B cell (primary cell): ENCODE measurements around the gene ULK1. TPM values are rescaled to one million over a fixed set of nuclear protein-coding genes. Genes with fewer than 3 reads are reported as not detected.
"Not testable (repeated sequence)": the region's sequence is repeated elsewhere in the genome, so short reads cannot be mapped to it uniquely, and the experiment has no call there.

Source experiments
- ATAC-seq: fragments of 200-7000 bp; cut with Tn5 transposase; one replicate; pipeline ENCODE4 v1.10.0; 2021; ENCODE audit warnings: low read depth, mild to moderate bottlenecking, moderate number of reproducible peaks, moderate library complexity
- CTCF ChIA-PET: fragments of 350-600 bp; sonication (Branson Sonifier 250); formaldehyde crosslinking; loops from one replicate; lab custom pipeline; 2021; ENCODE audit warnings: antibody characterized with exemption, inconsistent platforms; lab: Charles Lee
- POLR2A ChIA-PET: fragments of 350-600 bp; sonication (Branson Sonifier 250); formaldehyde crosslinking; loops from one replicate; lab custom pipeline; 2021; ENCODE audit warnings: antibody characterized with exemption; lab: Charles Lee
- DNase-seq: peaks from one replicate; pipeline ENCODE4 v3.0.0; 2013
- H2AFZ ChIP-seq: 2 replicates; pipeline ENCODE4 v1.6.1; 2012; ENCODE audit warnings: mild to moderate bottlenecking, low read depth, low read length; ENCODE audit not compliant: insufficient read depth, poor library complexity, severe bottlenecking
- H3K27ac ChIP-seq, 2 donors: 1 replicate in 1 of 2; 2 replicates in 1 of 2; pipeline ENCODE4 v1.5.1; 2012 to 2013; ENCODE audit warnings: low read length in 2 of 2, mild to moderate bottlenecking in 2 of 2, moderate library complexity in 1 of 2
- H3K27me3 ChIP-seq, 4 experiments: fragments of 200-600 bp in 1 of 4; sonication (generic) in 1 of 4; replicated peaks in 1 of 4; 1 replicate in 2 of 4; 2 replicates in 2 of 4; pipeline versions ENCODE4 v1.6.1 to v1.7.0; 2013 to 2016; ENCODE audit warnings: low read length in 3 of 4, mild to moderate bottlenecking in 2 of 4, mixed read lengths in 1 of 4, moderate library complexity in 1 of 4; ENCODE audit not compliant: insufficient read depth in 4 of 4, control insufficient read depth in 3 of 4; ENCODE audit errors: control extremely low read depth in 1 of 4
- H3K36me3 ChIP-seq, 2 experiments: replicated peaks in 1 of 2; 1 replicate in 1 of 2; 2 replicates in 1 of 2; pipeline versions ENCODE4 v1.6.1 to v1.7.1; 2013; ENCODE audit warnings: low read length in 1 of 2; ENCODE audit not compliant: insufficient read depth in 2 of 2, control insufficient read depth in 1 of 2; ENCODE audit errors: control extremely low read depth in 1 of 2, extremely low read depth in 1 of 2
- H3K4me1 ChIP-seq, 2 donors: fragments of 200-600 bp in 1 of 2; sonication (generic) in 1 of 2; 1 replicate in 1 of 2; 2 replicates in 1 of 2; pipeline versions ENCODE4 v1.5.1 to v1.6.1; 2013 to 2017; ENCODE audit warnings: low read length in 2 of 2; ENCODE audit not compliant: control insufficient read depth in 2 of 2, insufficient read depth in 2 of 2
- H3K4me2 ChIP-seq: replicated peaks from 2 replicates; pipeline ENCODE3; 2012; ENCODE audit warnings: mild to moderate bottlenecking, low read depth, low read length; ENCODE audit not compliant: poor library complexity, severe bottlenecking
- H3K4me3 ChIP-seq, 5 experiments: fragments of 200-600 bp in 1 of 5; sonication (generic) in 1 of 5; 1 replicate in 3 of 5; 2 replicates in 2 of 5; pipeline versions ENCODE4 v1.5.1 to v1.7.0; 2011 to 2016; ENCODE audit warnings: low read length in 4 of 5, mild to moderate bottlenecking in 4 of 5, low read depth in 2 of 5, control low read depth in 1 of 5, moderate library complexity in 1 of 5; ENCODE audit not compliant: insufficient read depth in 1 of 5; ENCODE audit errors: control extremely low read depth in 1 of 5, extremely low read depth in 1 of 5
- H3K79me2 ChIP-seq: fragments of 200-600 bp; sonication (generic); one replicate; pipeline ENCODE4 v1.6.0; 2016; ENCODE audit warnings: low read length; ENCODE audit not compliant: control insufficient read depth, insufficient read depth
- H3K9ac ChIP-seq: fragments of 200-600 bp; sonication (generic); 2 replicates; pipeline ENCODE4 v1.6.1; 2017; ENCODE audit warnings: mild to moderate bottlenecking, low read length, moderate library complexity
- H3K9me3 ChIP-seq, 3 donors: one replicate each; pipeline versions ENCODE4 v1.6.1 to v1.7.1; 2013; ENCODE audit warnings: low read length in 2 of 3; ENCODE audit not compliant: control insufficient read depth in 2 of 3, insufficient read depth in 1 of 3; ENCODE audit errors: control extremely low read depth in 1 of 3
- H4K20me1 ChIP-seq: 2 replicates; pipeline ENCODE4 v1.6.0; 2012; ENCODE audit warnings: mild to moderate bottlenecking, low read length; ENCODE audit not compliant: insufficient read depth, control insufficient read depth, poor library complexity, severe bottlenecking
- H3K27ac Mint-ChIP-seq: one replicate; pipeline ENCODE4 v1.8.0; 2021; ENCODE audit warnings: mixed read lengths
- H3K27me3 Mint-ChIP-seq: one replicate; pipeline ENCODE4 v1.8.0; 2021; ENCODE audit warnings: mixed read lengths
- H3K4me1 Mint-ChIP-seq: one replicate; pipeline ENCODE4 v1.8.0; 2021; ENCODE audit warnings: mixed read lengths
- H3K4me3 Mint-ChIP-seq: one replicate; pipeline ENCODE4 v1.8.0; 2021; ENCODE audit warnings: mixed read lengths
- H3K9me3 Mint-ChIP-seq: one replicate; pipeline ENCODE4 v1.8.0; 2022; ENCODE audit warnings: mixed read lengths; ENCODE audit not compliant: insufficient read depth
- EZH2 ChIP-seq: IDR thresholded peaks from 2 replicates; pipeline ENCODE4 v1.6.1; 2012; ENCODE audit warnings: borderline replicate concordance, low read depth, mild to moderate bottlenecking, moderate library complexity, low read length; ENCODE audit not compliant: insufficient read depth, poor library complexity, severe bottlenecking
- WGBS: methylation state at CpG from one replicate; pipeline ENCODE4 v1.1.5; 2013; ENCODE audit warnings: missing lambda C conversion rate; ENCODE audit not compliant: insufficient coverage; 5-methylcytosine and 5-hydroxymethylcytosine counted together
- intact Hi-C: fragments of 100-400 bp; cut with micrococcal nuclease; formaldehyde crosslinking; loops from one replicate; pipeline ENCODE4 v1.10.0; 2022
- polyA plus RNA-seq: library from polyadenylated mRNA; depleted of rRNA; stranded (reverse); fragments of >200 nt; gene quantifications from 2 replicates; pipeline ENCODE4 v1.2.3, GENCODE V29; 2012
- total RNA-seq, 2 donors: library from RNA; stranded (reverse); fragments of 120-200 nt in 1 of 2; gene quantifications; 1 replicate in 1 of 2; 2 replicates in 1 of 2; pipeline versions ENCODE4 v1.2.3 to v1.2.4, GENCODE V29; 2013 to 2022
- TF ChIP-seq, protein P1 (sequence below): fragments of 200-600 bp; IDR thresholded peaks from one replicate; pipeline ENCODE4 v1.8.0; 2022; ENCODE audit warnings: antibody characterized with exemption, mild to moderate bottlenecking

Gene ULK1
- total and polyA plus RNA-seq, 2 donors (not counting 1 experiment from before 2014, with no cell fraction given) = 38.9 to 59.5 TPM

DNA sequence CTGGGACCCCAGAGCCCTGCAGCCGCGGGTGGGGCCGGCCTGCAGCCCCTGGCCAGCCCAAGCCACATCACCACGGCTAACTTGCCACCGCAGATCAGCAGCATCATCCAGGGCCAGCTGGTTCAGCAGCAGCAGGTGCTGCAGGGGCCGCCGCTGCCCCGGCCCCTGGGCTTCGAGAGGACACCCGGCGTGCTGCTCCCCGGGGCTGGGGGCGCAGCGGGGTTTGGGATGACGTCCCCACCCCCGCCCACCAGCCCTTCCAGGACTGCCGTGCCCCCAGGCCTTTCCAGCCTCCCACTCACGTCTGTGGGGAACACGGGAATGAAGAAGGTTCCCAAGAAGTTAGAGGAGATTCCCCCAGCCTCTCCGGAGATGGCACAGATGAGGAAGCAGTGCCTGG is 66.9 kb downstream of the ULK1 start:
- H3K27ac Mint-ChIP-seq, H3K4me3 Mint-ChIP-seq, H3K9me3 Mint-ChIP-seq: not testable (repeated sequence)

GRCh38 chr12:131962069-131962468 is 67.6 kb downstream of the ULK1 start:
- ChIA-PET POLR2A (no interaction called here), CTCF (interaction anchor here (0.9 kb wide), 1 partner anchor 20 kb away, joined by 3 read pairs; no protein-coding TSS in a partner anchor)
- Histone ChIP-seq H4K20me1 (peaks cover 73% of the 10 kb centered on the region), H3K4me1 (no peaks in the 10 kb centered on the region), H3K27me3 (no peaks in the 10 kb centered on the region), H3K4me3 (no peak overlapping the region), H3K4me2 (no peak overlapping the region), H3K79me2 (peaks cover 88% of the 10 kb centered on the region), H3K9ac (no peak overlapping the region), H3K27ac (no peak overlapping the region), H3K9me3 (no peaks in the 10 kb centered on the region), H2AFZ (no peak overlapping the region), H3K36me3 (peaks cover 4 to 12% of the 10 kb centered on the region in 2 experiments)
- intact Hi-C loops = no loop called here
- ATAC-seq (no peak), DNase-seq (no peak)
- 95% methylated on average over 4 of the region's 8 CpGs for WGBS
- TF ChIP-seq, protein P1, sequence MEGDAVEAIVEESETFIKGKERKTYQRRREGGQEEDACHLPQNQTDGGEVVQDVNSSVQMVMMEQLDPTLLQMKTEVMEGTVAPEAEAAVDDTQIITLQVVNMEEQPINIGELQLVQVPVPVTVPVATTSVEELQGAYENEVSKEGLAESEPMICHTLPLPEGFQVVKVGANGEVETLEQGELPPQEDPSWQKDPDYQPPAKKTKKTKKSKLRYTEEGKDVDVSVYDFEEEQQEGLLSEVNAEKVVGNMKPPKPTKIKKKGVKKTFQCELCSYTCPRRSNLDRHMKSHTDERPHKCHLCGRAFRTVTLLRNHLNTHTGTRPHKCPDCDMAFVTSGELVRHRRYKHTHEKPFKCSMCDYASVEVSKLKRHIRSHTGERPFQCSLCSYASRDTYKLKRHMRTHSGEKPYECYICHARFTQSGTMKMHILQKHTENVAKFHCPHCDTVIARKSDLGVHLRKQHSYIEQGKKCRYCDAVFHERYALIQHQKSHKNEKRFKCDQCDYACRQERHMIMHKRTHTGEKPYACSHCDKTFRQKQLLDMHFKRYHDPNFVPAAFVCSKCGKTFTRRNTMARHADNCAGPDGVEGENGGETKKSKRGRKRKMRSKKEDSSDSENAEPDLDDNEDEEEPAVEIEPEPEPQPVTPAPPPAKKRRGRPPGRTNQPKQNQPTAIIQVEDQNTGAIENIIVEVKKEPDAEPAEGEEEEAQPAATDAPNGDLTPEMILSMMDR = no peak
- no peak for TF ChIP-seq EZH2
- H3K9me3 Mint-ChIP-seq = no peaks in the 10 kb centered on the region
- H3K4me1 Mint-ChIP-seq = peaks cover 41% of the 10 kb centered on the region
- H3K27me3 Mint-ChIP-seq = no peaks in the 10 kb centered on the region
- no peak overlapping the region for H3K4me3 Mint-ChIP-seq
- no peak overlapping the region for H3K27ac Mint-ChIP-seq

More for the DNA sequence above, 66.9 kb downstream of the ULK1 start:
- POLR2A ChIA-PET, H3K4me3 ChIP-seq, H3K27me3 ChIP-seq, H3K4me1 ChIP-seq, CTCF ChIA-PET, H3K4me2 ChIP-seq, intact Hi-C loops, H2AFZ ChIP-seq, ATAC-seq, H3K27ac ChIP-seq, H3K9me3 ChIP-seq, H3K27me3 Mint-ChIP-seq, H3K9ac ChIP-seq, DNase-seq: not testable (repeated sequence)
- Histone ChIP-seq H3K79me2 (peaks cover 88% of the 10 kb centered on the region), H4K20me1 (peaks cover 74% of the 10 kb centered on the region), H3K36me3 (peaks cover 4 to 12% of the 10 kb centered on the region in 2 experiments)
- WGBS = no CpG with 5 or more reads among the region's 20 CpGs
- H3K4me1 Mint-ChIP-seq = peaks cover 44% of the 10 kb centered on the region
